GM12878 (cell line): ENCODE data around the gene HK1. TPM values are rescaled to one million over a fixed set of nuclear protein-coding genes. Genes with fewer than 3 reads are reported as not detected.

Experiments used
- ATAC-seq: fragments of 200-7000 bp; cut with Tn5 transposase; 3 replicates; pipeline ENCODE4 v1.9.1; 2020; ENCODE audit warnings: mild to moderate bottlenecking, moderate library complexity
- BruUV-seq: library from RNA; stranded (reverse); fragments of 400-500 nt; replicated peaks from 2 replicates; lab custom pipeline; 2021; lab: Mats Ljungman, UMichigan
- CTCF ChIA-PET: fragments of 300-600 bp; sonication (Branson Sonifier 250); formaldehyde crosslinking; extraction: SDS; loops from one replicate; lab custom pipeline; 2021; ENCODE audit warnings: inconsistent platforms; lab: Yijun Ruan, JAX
- POLR2A ChIA-PET: fragments of 350-600 bp; formaldehyde crosslinking; extraction: SDS; loops from one replicate; lab custom pipeline; 2021; ENCODE audit warnings: inconsistent platforms; lab: Charles Lee
- RAD21 ChIA-PET: fragments of 300-600 bp; sonication (Branson Sonifier 250); formaldehyde crosslinking; loops from one replicate; lab custom pipeline; 2023; ENCODE audit warnings: antibody characterized with exemption; ENCODE audit not compliant: unreplicated experiment; lab: Charles Lee
- SMC1A ChIA-PET: fragments of 300-600 bp; sonication (Branson Sonifier 250); formaldehyde crosslinking; loops from one replicate; lab custom pipeline; 2023; ENCODE audit not compliant: unreplicated experiment, uncharacterized antibody; lab: Charles Lee
- DNase-seq: peaks from one replicate; pipeline ENCODE4 v3.0.0-alpha.2; 2011; ENCODE audit warnings: low read depth, low spot score
- FAIRE-seq: peaks from 3 replicates; lab custom pipeline; 2011; peaks lifted over from hg19 to GRCh38; lab: Jason Lieb, UNC
- H2AFZ ChIP-seq: 2 replicates; pipeline ENCODE4 v1.6.0; 2011; ENCODE audit warnings: low read depth, low read length, control low read depth; ENCODE audit not compliant: control insufficient read depth
- H3K27ac ChIP-seq: 2 replicates; pipeline ENCODE4 v1.5.1; 2011; ENCODE audit warnings: control low read depth; ENCODE audit not compliant: control insufficient read depth, insufficient read depth
- H3K27me3 ChIP-seq, 2 experiments: replicated peaks in 1 of 2; 2 replicates each; pipeline versions ENCODE4 v1.6.0 to v1.6.1; 2011; ENCODE audit warnings: low read length in 1 of 2; ENCODE audit not compliant: control insufficient read depth in 2 of 2, insufficient read depth in 2 of 2
- H3K36me3 ChIP-seq, 2 experiments: 2 replicates each; pipeline ENCODE4 v1.5.1; 2011; ENCODE audit warnings: low read length in 1 of 2; ENCODE audit not compliant: control insufficient read depth in 2 of 2, insufficient read depth in 2 of 2
- H3K4me1 ChIP-seq: 2 replicates; pipeline ENCODE4 v1.6.1; 2011; ENCODE audit warnings: mild to moderate bottlenecking, low read length, moderate library complexity, mixed read lengths; ENCODE audit not compliant: control insufficient read depth, insufficient read depth
- H3K4me2 ChIP-seq: 2 replicates; pipeline ENCODE4 v1.6.0; 2011; ENCODE audit warnings: control low read depth; ENCODE audit not compliant: control insufficient read depth, insufficient read depth
- H3K4me3 ChIP-seq: fragments of 200-600 bp; sonication (generic); 2 replicates; pipeline ENCODE4 v1.5.1; 2016
- H3K79me2 ChIP-seq: 2 replicates; pipeline ENCODE4 v1.6.0; 2011; ENCODE audit warnings: low read length; ENCODE audit not compliant: control insufficient read depth, insufficient read depth
- H3K9ac ChIP-seq: 2 replicates; pipeline ENCODE4 v1.8.0; 2011; ENCODE audit warnings: low read length, control low read depth, mixed read lengths; ENCODE audit not compliant: control insufficient read depth, insufficient read depth
- H3K9me3 ChIP-seq: replicated peaks from 3 replicates; pipeline ENCODE4 v1.5.1; 2011; ENCODE audit warnings: mild to moderate bottlenecking, low read length; ENCODE audit not compliant: control insufficient read depth, insufficient read depth
- H4K20me1 ChIP-seq: 2 replicates; pipeline ENCODE4 v1.6.0; 2011; ENCODE audit not compliant: control insufficient read depth, insufficient read depth
- CREM ChIP-seq: IDR thresholded peaks from 2 replicates; pipeline ENCODE4 v1.6.1; 2014; ENCODE audit warnings: antibody characterized with exemption, low read depth
- ESRRA ChIP-seq: IDR thresholded peaks from 2 replicates; pipeline ENCODE4 v1.6.1; 2012; ENCODE audit warnings: mild to moderate bottlenecking, low read length, improper control_type of control experiment
- FOS ChIP-seq: IDR thresholded peaks from 3 replicates; pipeline ENCODE4 v1.6.1; 2011; ENCODE audit warnings: borderline replicate concordance; ENCODE audit not compliant: insufficient read length; ENCODE audit errors: extremely low read depth
- GABPA ChIP-seq: IDR thresholded peaks from 2 replicates; pipeline ENCODE4 v1.6.1; 2014; ENCODE audit warnings: antibody characterized with exemption, low read depth, mild to moderate bottlenecking, inconsistent platforms
- GATAD2B ChIP-seq: fragments of 450-650 bp; conservative IDR thresholded peaks from 2 replicates; pipeline ENCODE4 v1.6.1; 2017; ENCODE audit warnings: low read depth, mild to moderate bottlenecking, moderate library complexity
- IRF4 ChIP-seq: IDR thresholded peaks from 2 replicates; pipeline ENCODE4 v1.6.1; 2011; ENCODE audit warnings: low read depth, low read length
- POLR2AphosphoS2 ChIP-seq: IDR thresholded peaks from 2 replicates; pipeline ENCODE4 v1.6.1; 2011; ENCODE audit warnings: low read depth, mild to moderate bottlenecking, low read length, improper control_type of control experiment, moderate library complexity
- PRDM15 ChIP-seq: fragments of 450-650 bp; formaldehyde crosslinking; IDR thresholded peaks from 2 replicates; pipeline ENCODE4 v1.4.0; 2020; ENCODE audit warnings: mild to moderate bottlenecking, moderate library complexity
- SP1 ChIP-seq: IDR thresholded peaks from one replicate; pipeline ENCODE4 v1.6.1; 2011; ENCODE audit warnings: low read depth, low read length
- SUZ12 ChIP-seq: fragments of 200-600 bp; sonication (generic); IDR thresholded peaks from one replicate; pipeline ENCODE4 v1.6.1; 2018; ENCODE audit warnings: antibody characterized with exemption, mild to moderate bottlenecking; ENCODE audit not compliant: unreplicated experiment
- TCF7 ChIP-seq: IDR thresholded peaks from 2 replicates; pipeline ENCODE4 v1.6.1; 2014; ENCODE audit warnings: antibody characterized with exemption, borderline replicate concordance
- ZBTB11 ChIP-seq: fragments of 450-650 bp; formaldehyde crosslinking; IDR thresholded peaks from 2 replicates; pipeline ENCODE4 v1.5.0; 2022; ENCODE audit warnings: mild to moderate bottlenecking, missing genetic modification characterization
- ZNF384 ChIP-seq: IDR thresholded peaks from 2 replicates; pipeline ENCODE4 v1.6.1; 2012; ENCODE audit warnings: low read depth, mild to moderate bottlenecking, low read length, improper control_type of control experiment, borderline replicate concordance
- WGBS: methylation state at CpG from one replicate; pipeline ENCODE4 v1.1.6; 2016; ENCODE audit warnings: low lambda C conversion rate; ENCODE audit not compliant: insufficient replicate concordance, insufficient coverage; ENCODE audit errors: missing lambda C conversion rate; 5-methylcytosine and 5-hydroxymethylcytosine counted together
- in situ Hi-C: fragments of 300-500 bp; cut with MboI; formaldehyde crosslinking; loops from 9 replicates; pipeline ENCODE4 v1.14.3; 2018; ENCODE audit warnings: mixed read lengths
- intact Hi-C: fragments of 100-400 bp; cut with micrococcal nuclease; formaldehyde crosslinking; loops from one replicate; pipeline ENCODE4 v1.14.2; 2022; ENCODE audit not compliant: unreplicated experiment
- polyA plus RNA-seq, 11 experiments: library from polyadenylated mRNA; depleted of rRNA in 4 of 11; unstranded in 6 of 11; stranded (reverse) in 5 of 11; fragments of >200 nt; fragmentation: Nextera tagmentation in 4 of 11; fragmentation: Illumina TruSeq in 1 of 11; extraction: Ambion mirVana in 4 of 11; extraction: Trizol in 1 of 11; gene quantifications; 1 replicate in 1 of 11; 2 replicates in 10 of 11; pipeline versions ENCODE4 v1.2.1 to v1.2.3, GENCODE V29; 2011 to 2016; ENCODE audit warnings: inconsistent platforms in 2 of 11, missing spikeins in 2 of 11, low read depth in 1 of 11
- total RNA-seq, 4 experiments: library from RNA; depleted of rRNA in 3 of 4; stranded (reverse); fragments of >200 nt in 3 of 4; fragmentation: Illumina TruSeq in 1 of 4; extraction: Trizol in 1 of 4; gene quantifications; 2 replicates each; pipeline versions ENCODE4 v1.2.1 to v1.2.3, GENCODE V29; 2013 to 2021
- TF ChIP-seq, protein P1 (sequence below): IDR thresholded peaks from 2 replicates; pipeline ENCODE4 v1.6.1; 2011; ENCODE audit warnings: mild to moderate bottlenecking, low read depth, low read length, moderate library complexity; ENCODE audit not compliant: insufficient replicate concordance
- TF ChIP-seq, protein P2 (sequence below): IDR thresholded peaks from 2 replicates; pipeline ENCODE4 v1.6.1; 2011; ENCODE audit warnings: low read depth, low read length, improper control_type of control experiment, borderline replicate concordance

The HK1 gene
- total and polyA plus RNA-seq, 10 of the 15 experiments (the other 5 are each of a cell fraction or from before 2014, with no cell fraction given) = 3.4 to 77.3 (median 46.6) TPM

DNA sequence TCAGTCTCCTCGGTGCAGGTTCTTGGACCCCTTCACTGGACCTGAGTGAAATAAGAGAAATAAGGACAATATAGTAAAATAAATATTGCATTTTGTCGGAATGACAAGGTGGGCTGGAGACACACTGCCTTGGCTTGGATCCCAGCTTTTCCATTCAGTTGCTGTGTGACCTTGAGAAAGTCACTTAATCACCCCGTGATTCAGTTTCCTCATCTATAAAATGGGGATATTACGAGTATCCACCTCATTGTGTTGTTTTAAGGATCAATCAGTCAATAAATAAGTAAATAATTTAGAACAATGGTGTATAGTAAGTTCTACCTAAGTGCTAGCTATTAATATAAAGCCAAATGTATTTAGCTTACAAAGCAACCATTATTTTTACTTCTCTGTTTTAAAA, 29.1 kb downstream of the HK1 start:
- FAIRE-seq (no peak), DNase-seq (no peak), ATAC-seq (no peak)
- 45% methylated on average over 4 of the region's 4 CpGs for WGBS
- no peaks in the 10 kb centered on the region for H3K79me2 ChIP-seq
- intact Hi-C loops (no loop called here), in situ Hi-C loops (no loop called here)
- POLR2A ChIA-PET = no interaction called here
- no peaks in the 10 kb centered on the region for H3K4me1 ChIP-seq
- H3K4me3 ChIP-seq = no peak overlapping the region
- H3K9ac ChIP-seq = no peak overlapping the region
- no peaks in the 10 kb centered on the region for H3K9me3 ChIP-seq
- CTCF ChIA-PET = interaction anchor here (1.7 kb wide), 1 partner anchor 9 kb away, joined by 4 read pairs; no protein-coding TSS in a partner anchor
- H4K20me1 ChIP-seq = no peaks in the 10 kb centered on the region
- RAD21 ChIA-PET = no interaction called here
- no peak overlapping the region for H3K27ac ChIP-seq
- H3K27me3 ChIP-seq = no peaks in the 10 kb centered on the region
- H3K4me2 ChIP-seq = no peak overlapping the region
- SMC1A ChIA-PET = no interaction called here
- no TSS peak for BruUV-seq
- no peaks in the 10 kb centered on the region for H3K36me3 ChIP-seq
- no peak overlapping the region for H2AFZ ChIP-seq
- TF ChIP-seq SP1 (no peak), ZBTB11 (CRISPR knock-in tag) (no peak), SUZ12 (no peak), ZNF384 (no peak), PRDM15 (no peak), TCF7 (no peak), GATAD2B (no peak), FOS (no peak), IRF4 (no peak), GABPA (no peak), POLR2AphosphoS2 (no peak), CREM (no peak), ESRRA (no peak)
- TF ChIP-seq, protein P1, sequence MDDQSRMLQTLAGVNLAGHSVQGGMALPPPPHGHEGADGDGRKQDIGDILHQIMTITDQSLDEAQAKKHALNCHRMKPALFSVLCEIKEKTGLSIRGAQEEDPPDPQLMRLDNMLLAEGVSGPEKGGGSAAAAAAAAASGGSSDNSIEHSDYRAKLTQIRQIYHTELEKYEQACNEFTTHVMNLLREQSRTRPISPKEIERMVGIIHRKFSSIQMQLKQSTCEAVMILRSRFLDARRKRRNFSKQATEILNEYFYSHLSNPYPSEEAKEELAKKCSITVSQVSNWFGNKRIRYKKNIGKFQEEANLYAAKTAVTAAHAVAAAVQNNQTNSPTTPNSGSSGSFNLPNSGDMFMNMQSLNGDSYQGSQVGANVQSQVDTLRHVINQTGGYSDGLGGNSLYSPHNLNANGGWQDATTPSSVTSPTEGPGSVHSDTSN = no peak
- TF ChIP-seq, protein P2, sequence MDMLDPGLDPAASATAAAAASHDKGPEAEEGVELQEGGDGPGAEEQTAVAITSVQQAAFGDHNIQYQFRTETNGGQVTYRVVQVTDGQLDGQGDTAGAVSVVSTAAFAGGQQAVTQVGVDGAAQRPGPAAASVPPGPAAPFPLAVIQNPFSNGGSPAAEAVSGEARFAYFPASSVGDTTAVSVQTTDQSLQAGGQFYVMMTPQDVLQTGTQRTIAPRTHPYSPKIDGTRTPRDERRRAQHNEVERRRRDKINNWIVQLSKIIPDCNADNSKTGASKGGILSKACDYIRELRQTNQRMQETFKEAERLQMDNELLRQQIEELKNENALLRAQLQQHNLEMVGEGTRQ = no peak
